KOPT-K1 (cell line): Measurements from ENCODE around the gene TRAPPC1.

Source experiments
- H3K27ac ChIP-seq: fragments of 200-600 bp; sonication (generic); 2 replicates; pipeline ENCODE4 v1.5.1; 2016; ENCODE audit warnings: antibody characterized with exemption, mild to moderate bottlenecking, low read depth, low read length; ENCODE audit not compliant: poor library complexity, severe bottlenecking
- H3K36me3 ChIP-seq: fragments of 200-600 bp; sonication (generic); 2 replicates; pipeline ENCODE4 v1.5.1; 2017; ENCODE audit warnings: antibody characterized with exemption, mild to moderate bottlenecking, low read length, moderate library complexity; ENCODE audit not compliant: insufficient read depth
- H3K9me3 ChIP-seq: fragments of 200-600 bp; sonication (generic); 2 replicates; pipeline ENCODE4 v1.5.1; 2017; ENCODE audit warnings: antibody characterized with exemption, low read length, mild to moderate bottlenecking; ENCODE audit not compliant: insufficient read depth, poor library complexity, severe bottlenecking

The TRAPPC1 gene

DNA sequence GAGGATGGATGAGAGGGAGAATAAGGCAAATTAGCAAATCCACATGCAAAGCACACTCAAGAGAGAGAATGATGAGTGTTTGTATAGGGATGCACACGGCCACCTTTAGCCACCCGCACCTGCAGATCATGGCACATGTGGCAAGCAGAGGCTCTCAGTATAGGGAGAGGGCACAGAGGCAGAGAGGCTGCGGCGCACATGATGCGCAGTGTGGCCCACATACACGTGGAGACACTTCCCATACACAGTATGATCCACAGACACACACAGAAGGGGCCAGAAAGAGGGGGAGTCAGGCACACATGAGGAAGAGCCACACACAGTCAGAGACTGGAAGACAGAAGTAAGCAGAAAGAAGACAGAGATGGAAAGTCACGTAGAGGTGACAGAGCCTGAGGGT, 49.7 kb downstream of the TRAPPC1 start:
- Histone ChIP-seq H3K36me3 (0 out of 2 replicates have a peak, but pooled peaks cover 5% of the 10 kb centered on the region), H3K27ac (no peak overlapping the region), H3K9me3 (no peaks in the 10 kb centered on the region)

DNA sequence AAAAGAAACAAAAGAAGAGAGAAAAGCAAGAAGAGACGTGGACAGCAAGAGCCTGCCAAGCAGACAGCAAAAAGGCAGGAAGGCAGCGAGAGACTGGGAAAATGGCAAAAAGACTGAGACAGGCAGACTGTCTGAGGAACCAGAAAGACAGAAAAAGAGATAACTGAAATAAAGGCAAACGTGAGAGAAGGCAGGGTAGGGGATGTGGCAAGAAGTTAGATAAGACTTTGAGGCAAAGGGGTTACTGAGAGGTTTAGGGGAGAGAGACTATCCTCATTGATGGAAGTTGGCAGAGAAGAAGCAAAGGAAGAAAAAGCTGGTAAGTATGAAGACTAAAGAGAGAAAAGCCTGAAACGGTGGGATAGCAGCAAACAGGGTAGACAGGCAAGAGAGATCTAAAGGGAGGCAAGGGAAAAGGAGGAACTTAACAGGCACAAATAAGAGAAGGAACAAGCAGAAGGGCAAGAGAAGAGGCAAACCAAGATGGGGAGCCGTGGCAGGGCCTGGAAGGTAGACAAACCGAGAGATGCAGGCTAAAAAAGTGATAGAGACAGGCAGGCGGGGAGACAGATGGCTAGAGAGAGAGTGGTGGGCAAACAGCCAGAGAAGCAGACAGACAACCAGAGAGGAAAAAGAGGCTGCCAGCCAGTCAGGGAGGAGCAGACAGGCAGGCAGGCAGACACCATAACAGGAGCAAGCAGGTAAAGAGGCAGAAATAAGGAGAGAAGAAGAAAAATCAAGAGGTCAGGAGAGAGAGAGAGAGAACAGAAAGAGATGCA, 50.3 kb downstream of the TRAPPC1 start:
- H3K36me3 ChIP-seq: 0 out of 2 replicates have a peak, but pooled peaks cover 5% of the 10 kb centered on the region
- H3K9me3 ChIP-seq: no peaks in the 10 kb centered on the region
- H3K27ac ChIP-seq: no peak overlapping the region
